ENCODE results near the gene FADS3.

- TF ChIP-seq POLR2A (IDR thresholded peaks at IDR 0.05; ENCODE audit: low read length) (no peak), GATA1 (IDR thresholded peaks at IDR 0.05; ENCODE audit: low read depth, low read length) (no peak)
These were observed 4.7 kb downstream of the FADS3 start for GRCh38 chr11:61886643-61887042.

Measured in erythroblast (primary cell).